IPS DF 6.9 (cell line): ENCODE results near the gene DEGS2.
"Not testable (repeated sequence)": the region's sequence is repeated elsewhere in the genome, so short reads cannot be mapped to it uniquely, and the experiment has no call there.

Experiments used
- DNase-seq: peaks from one replicate; pipeline ENCODE4 v3.0.0-alpha.2; 2013; ENCODE audit warnings: low read depth, low spot score
- H3K27ac ChIP-seq: one replicate; pipeline ENCODE4 v1.5.1; 2013; ENCODE audit warnings: low read length, control low read depth
- H3K27me3 ChIP-seq: 2 replicates; pipeline ENCODE4 v1.6.1; 2013; ENCODE audit warnings: mild to moderate bottlenecking, low read length; ENCODE audit not compliant: control insufficient read depth, insufficient read depth
- H3K36me3 ChIP-seq: 2 replicates; pipeline ENCODE4 v1.6.1; 2013; ENCODE audit warnings: low read length; ENCODE audit not compliant: control insufficient read depth, insufficient read depth
- H3K4me1 ChIP-seq: 2 replicates; pipeline ENCODE4 v1.6.1; 2013; ENCODE audit warnings: low read length; ENCODE audit not compliant: control insufficient read depth, insufficient read depth
- H3K4me3 ChIP-seq: 2 replicates; pipeline ENCODE4 v1.5.1; 2013; ENCODE audit warnings: mild to moderate bottlenecking, low read length
- H3K9me3 ChIP-seq: 2 replicates; pipeline ENCODE4 v1.6.1; 2013; ENCODE audit warnings: low read length, inconsistent platforms; ENCODE audit not compliant: control insufficient read depth, insufficient read depth
- WGBS: extraction: QIAGEN DNeasy Blood & Tissue Kit; methylation state at CpG from one replicate; pipeline ENCODE4 v1.1.7; 2013; ENCODE audit warnings: mixed read lengths, missing lambda C conversion rate; ENCODE audit not compliant: insufficient read length, insufficient coverage; 5-methylcytosine and 5-hydroxymethylcytosine counted together

DEGS2 gene

DNA sequence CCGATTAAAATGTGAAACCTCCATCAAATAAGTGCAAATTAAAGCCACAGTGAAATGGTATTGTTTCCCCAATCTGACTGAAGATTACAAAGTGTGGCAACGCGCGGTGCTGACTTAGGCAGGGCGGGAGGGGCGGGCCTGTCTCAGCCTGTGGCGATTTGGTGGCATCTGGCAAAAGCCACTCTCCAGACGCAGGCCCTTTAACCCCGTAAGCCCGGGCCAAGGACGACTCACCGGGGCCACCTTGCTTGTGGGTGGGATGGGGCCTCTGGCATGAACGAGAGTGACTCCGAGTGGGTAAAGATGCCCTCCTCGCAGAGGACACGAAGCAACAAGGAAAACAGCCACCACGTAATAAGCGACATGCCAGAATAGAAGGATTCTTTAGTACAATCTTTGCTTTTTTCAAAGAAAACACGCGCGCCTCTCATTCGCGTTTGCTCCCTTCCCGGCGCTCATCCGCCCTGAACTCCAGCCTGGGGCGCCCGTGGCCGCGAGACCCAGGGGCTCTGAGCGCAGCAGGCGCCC is 815 bp downstream of the DEGS2 start:
- Histone ChIP-seq H3K36me3 (no peaks in the 10 kb centered on the region), H3K9me3 (no peaks in the 10 kb centered on the region), H3K4me3 (peak overlapping the region; percentile 44; the same call in 1 of the 2 replicates), H3K27me3 (peaks cover 25% of the 10 kb centered on the region), H3K27ac (no peak overlapping the region), H3K4me1 (0 out of 2 replicates have a peak, but pooled peaks cover 1% of the 10 kb centered on the region)
- WGBS = no CpG with 5 or more reads among the region's 32 CpGs
- no peak for DNase-seq

DNA sequence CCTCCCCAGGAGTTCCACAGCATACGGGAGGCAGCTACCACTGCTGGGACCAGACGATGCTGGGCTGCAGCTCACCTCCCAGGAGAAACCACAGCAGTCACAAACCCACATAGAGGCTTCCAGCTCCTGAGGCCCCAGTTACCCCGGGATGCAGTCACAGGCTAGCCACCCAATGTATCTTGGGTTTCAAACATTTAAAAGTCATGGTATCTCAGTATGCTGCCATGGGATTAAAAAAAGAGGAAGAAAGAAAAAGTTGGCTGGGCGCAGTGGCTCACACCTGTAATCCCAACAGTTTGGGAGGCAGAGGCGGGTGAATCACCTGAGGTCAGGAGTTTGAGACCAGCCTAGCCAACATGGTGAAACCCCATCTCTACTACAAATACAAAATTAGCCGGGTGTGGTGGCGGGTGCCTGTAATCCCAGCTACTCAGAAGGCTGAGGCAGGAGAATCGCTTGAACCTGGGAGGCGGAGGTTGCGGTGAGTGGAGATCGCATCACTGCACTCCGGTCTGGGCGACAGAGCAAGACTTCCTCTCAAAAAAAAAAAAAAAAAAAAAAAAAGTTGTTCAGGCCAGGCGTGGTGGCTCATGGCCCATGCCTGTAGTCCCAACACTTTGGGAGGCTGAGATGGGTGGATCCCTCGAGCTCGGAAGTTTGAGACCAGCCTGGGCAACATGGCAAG is 1.8 kb downstream of the DEGS2 start:
- not testable (repeated sequence) for H3K9me3 ChIP-seq, H3K36me3 ChIP-seq, H3K4me3 ChIP-seq, H3K27ac ChIP-seq, H3K4me1 ChIP-seq, DNase-seq
- H3K27me3 ChIP-seq = peaks cover 25% of the 10 kb centered on the region
- no CpG with 5 or more reads among the region's 16 CpGs for WGBS

DNA sequence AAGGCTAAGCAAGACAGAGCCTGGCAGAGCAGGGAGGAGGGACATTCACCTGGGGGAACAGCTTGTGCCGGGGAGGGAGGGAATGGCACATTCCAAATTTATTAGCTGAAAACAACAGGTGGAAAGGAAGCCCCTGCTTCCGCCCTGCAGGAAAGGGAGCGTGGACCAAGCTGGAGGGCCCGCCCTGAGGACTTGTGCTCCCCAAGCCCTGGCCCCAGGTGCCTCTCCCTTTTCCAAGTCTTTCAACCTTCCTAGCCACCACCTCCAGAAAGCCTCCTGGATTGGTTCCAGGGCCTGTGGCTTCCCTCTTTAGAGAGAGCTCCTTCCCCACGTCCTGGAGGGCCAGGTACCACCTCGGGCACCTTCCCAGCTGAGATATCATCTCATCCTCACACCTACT is 2.7 kb downstream of the DEGS2 start:
- Histone ChIP-seq H3K9me3 (no peaks in the 10 kb centered on the region), H3K4me1 (0 out of 2 replicates have a peak, but pooled peaks cover 1% of the 10 kb centered on the region), H3K36me3 (no peaks in the 10 kb centered on the region), H3K27me3 (peaks cover 25% of the 10 kb centered on the region), H3K4me3 (no peak overlapping the region), H3K27ac (no peak overlapping the region)
- no peak for DNase-seq
- no CpG with 5 or more reads among the region's 6 CpGs for WGBS

DNA sequence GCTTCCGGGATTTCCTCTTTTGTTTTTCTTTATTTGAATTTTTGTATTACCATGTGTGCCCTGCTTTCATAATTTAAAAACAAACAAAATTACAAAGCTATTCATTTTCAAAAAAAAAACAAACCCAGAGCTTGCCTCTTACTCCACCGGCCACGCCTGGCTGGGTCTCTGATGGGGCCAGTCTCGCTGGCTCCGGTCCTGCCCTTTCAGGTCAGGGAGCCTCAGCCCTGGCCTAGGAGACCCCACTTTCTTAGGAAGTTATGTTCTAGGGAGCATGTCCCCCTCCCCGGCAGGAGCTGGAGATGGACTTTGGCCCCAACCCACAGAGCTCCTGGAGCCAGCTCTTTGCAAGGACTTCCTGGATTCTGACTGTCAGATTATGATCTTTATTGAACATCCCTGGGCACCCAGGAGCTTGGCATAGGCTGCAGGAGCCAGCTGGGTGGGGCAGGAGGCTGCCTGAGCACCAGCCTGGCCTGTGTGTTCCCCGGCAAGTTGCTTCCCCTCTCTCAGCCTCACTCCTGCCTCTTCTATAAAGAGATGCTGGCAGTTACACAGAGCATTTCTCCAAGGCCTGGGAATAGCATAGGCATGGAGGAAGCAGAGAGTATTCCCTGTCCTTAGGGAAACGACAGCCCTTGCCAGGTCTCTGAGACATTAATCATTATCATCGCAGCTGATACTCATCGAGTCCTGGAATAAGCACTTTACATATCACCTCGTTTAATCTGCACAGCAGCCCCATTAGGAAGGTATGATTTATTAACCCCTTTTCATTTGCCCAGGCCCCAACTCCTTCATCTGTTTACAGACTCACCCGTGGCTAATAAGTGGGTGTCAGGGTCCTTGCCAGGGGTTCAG is 3.5 kb downstream of the DEGS2 start:
- Histone ChIP-seq H3K4me3 (no peak overlapping the region), H3K36me3 (no peaks in the 10 kb centered on the region), H3K27me3 (peaks cover 21% of the 10 kb centered on the region), H3K9me3 (no peaks in the 10 kb centered on the region), H3K27ac (no peak overlapping the region), H3K4me1 (0 out of 2 replicates have a peak, but pooled peaks cover 1% of the 10 kb centered on the region)
- whole genome bisulfite sequencing = no CpG with 5 or more reads among the region's 12 CpGs
- DNase-seq = no peak

DNA sequence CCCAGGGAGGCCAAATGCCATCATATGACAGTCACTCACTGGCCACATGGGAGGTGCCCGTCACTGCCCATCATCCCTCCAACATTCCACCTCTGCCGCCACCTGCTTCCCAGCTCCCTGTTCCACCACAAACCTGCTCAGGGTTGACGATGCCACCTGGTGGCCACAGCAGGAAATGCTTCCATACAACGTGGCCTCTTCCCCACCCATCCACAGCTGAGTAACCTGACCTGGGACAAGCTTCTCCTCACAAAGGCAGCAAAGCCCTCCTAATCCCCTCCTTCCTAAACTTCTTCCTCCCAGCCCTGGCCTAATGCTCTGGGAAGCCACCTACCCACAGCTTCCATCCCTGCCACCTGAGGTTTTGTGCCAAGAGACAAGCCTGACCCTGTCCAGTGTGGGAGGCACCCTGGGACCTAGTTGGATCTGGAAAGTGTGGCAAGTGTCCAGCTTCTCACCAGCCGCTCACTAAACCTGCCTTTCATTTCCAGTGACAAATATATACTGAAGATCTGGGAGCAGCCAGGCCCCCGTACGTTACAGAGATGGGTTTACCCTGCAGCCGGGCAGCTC is 4.3 kb downstream of the DEGS2 start:
- WGBS = no CpG with 5 or more reads among the region's 8 CpGs
- Histone ChIP-seq H3K36me3 (no peaks in the 10 kb centered on the region), H3K27ac (no peak overlapping the region), H3K27me3 (peaks cover 14% of the 10 kb centered on the region), H3K9me3 (no peaks in the 10 kb centered on the region), H3K4me3 (no peak overlapping the region), H3K4me1 (0 out of 2 replicates have a peak, but pooled peaks cover 1% of the 10 kb centered on the region)
- DNase-seq = peak; percentile 92

DNA sequence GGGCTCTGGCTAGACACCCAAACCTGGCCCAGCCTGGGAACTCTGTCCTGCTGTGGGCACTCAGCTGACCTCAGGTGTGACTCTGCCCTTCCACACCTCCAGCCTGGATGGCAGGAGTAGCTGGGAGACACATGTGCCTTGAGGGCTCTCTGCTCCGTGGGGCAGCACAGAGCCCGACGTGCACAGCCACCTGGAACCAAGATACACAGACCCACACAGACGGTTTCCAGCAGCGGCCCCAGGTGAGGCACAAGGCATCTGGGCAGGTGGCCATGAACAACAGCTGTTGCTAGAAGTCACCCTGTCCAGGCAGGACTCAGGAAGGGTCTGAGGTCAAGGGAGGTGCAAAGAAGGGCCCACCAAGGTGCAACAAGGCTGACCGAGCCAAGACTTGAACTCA is 5.9 kb downstream of the DEGS2 start:
- peaks cover 8% of the 10 kb centered on the region for H3K27me3 ChIP-seq
- H3K36me3 ChIP-seq = peaks cover 4% of the 10 kb centered on the region; the same call in 1 of the 2 replicates
- no CpG with 5 or more reads among the region's 6 CpGs for WGBS
- DNase-seq = no peak
- peaks cover 1% of the 10 kb centered on the region; the same call in 1 of the 2 replicates for H3K4me1 ChIP-seq
- no peaks in the 10 kb centered on the region for H3K9me3 ChIP-seq
- H3K27ac ChIP-seq = no peak overlapping the region
- no peak overlapping the region for H3K4me3 ChIP-seq

DNA sequence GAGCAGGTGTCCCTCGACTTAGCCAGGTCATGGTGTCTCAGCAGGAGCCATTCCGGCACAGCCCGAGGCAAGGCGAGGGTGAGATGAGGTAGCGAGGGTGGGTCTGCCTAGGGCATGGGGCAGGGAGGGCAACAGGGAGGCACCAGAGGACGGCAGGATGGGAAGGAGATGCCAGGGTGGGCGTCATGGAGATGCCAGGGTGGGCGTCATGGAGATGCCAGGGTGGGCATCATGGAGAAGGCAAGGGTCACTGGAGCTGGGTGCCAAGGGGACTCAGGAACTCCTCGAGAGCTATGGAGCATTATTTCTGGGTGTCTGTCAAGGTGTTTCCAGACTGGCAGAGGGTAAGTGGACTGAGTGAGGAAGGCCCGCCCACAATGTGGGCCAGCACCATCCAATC is 7.4 kb downstream of the DEGS2 start:
- Histone ChIP-seq H3K4me3 (no peak overlapping the region), H3K27ac (no peak overlapping the region), H3K36me3 (peaks cover 4% of the 10 kb centered on the region; the same call in 1 of the 2 replicates), H3K4me1 (peaks cover 3% of the 10 kb centered on the region), H3K9me3 (no peaks in the 10 kb centered on the region), H3K27me3 (no peaks in the 10 kb centered on the region; the same call in 1 of the 2 replicates)
- no CpG with 5 or more reads among the region's 10 CpGs for WGBS
- no peak for DNase-seq

DNA sequence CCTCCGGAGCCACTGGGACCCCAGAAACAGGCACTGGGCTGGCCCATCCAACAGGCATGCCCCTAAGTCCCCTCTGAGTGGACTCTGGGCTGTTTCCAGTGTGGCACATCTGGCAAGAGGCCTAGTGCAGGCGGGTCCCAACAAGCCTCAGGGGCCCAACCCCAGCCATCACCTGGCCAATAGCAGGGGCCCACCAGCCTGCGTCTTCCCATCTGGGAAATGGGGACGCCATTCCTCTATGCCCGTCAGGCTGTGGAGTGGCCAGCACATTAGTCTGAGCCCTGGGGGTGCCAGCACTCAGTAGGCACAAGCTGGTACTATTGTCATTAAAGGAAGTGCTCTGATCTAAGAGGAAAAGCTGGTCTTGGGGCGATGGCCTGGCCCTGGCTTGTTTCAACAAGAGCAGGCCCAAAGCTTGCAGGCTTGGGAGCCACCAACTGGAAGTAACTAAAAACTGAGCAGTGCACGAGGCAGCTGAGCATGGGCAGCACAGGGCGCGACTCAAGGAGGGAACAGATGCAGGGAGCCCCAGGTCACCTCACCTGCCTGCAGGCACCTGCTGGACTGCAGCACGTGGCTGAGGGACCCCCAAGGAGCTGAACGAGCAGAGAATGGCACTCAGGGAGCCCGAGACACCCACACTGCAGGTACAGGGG is 8.4 kb downstream of the DEGS2 start:
- Histone ChIP-seq H3K36me3 (peaks cover 4% of the 10 kb centered on the region; the same call in 1 of the 2 replicates), H3K9me3 (no peaks in the 10 kb centered on the region), H3K4me1 (peaks cover 3% of the 10 kb centered on the region), H3K27me3 (no peaks in the 10 kb centered on the region), H3K4me3 (no peak overlapping the region), H3K27ac (no peak overlapping the region)
- DNase-seq = no peak
- no CpG with 5 or more reads among the region's 12 CpGs for WGBS

DNA sequence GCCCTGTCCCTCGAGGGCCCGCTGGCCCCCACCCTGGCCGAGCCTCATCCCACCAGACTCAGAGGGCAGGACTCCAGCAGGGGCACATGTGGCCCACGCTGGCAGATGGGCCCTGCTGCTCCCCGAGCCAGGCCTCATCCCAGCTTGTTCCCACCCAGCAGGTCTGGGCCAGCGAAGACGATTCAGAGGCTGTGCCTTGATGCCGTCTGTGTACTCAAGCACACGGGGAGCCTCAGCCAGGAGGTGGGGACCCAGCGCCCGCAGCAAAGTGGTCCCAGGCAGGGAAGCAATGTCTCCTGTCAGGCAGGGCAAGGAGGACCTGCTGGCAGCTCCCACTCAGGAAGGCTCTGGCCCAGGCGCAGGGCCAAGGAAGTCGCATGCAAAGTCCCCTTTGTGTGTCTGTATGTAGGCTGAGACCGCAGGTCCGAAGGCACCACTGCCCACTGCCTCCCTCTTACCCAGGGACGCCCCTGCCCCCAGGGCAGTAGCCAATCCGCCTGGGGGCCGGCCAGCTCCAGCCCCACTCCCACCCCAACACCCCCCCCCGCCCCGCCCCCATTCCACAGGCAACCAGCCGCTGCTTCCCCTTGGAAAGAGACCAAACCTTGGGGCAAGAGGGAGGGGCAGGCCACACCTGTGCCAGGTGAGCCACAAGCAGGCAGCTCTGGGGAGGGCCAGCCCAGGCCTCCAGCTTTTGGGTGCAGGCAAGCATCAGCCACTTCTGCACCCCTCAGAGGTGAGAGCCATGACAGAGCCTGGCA is 9.4 kb downstream of the DEGS2 start:
- Histone ChIP-seq H3K36me3 (peaks cover 4% of the 10 kb centered on the region; the same call in 1 of the 2 replicates), H3K9me3 (no peaks in the 10 kb centered on the region), H3K4me1 (peaks cover 2% of the 10 kb centered on the region), H3K27ac (no peak overlapping the region), H3K4me3 (no peak overlapping the region), H3K27me3 (no peaks in the 10 kb centered on the region)
- no CpG with 5 or more reads among the region's 21 CpGs for WGBS
- DNase-seq = no peak
